ENCODE results near the gene TRPC6.

Gene TRPC6

GRCh38 chr11:101478587-101479369 lies 105.0 kb downstream of the TRPC6 start:
- TF ChIP-seq CTCF (IDR thresholded peaks at IDR 0.05; ENCODE audit: low read depth, low read length) = no peak
- no peak overlapping the region for H3K4me3 ChIP-seq (replicated peaks in 1 of 2; ENCODE audit: low read depth in 2 of 2, low read length in 2 of 2)
- no peak for DNase-seq (ENCODE audit: low read depth in 2 of 2)

- no peak overlapping the region for H3K4me3 ChIP-seq (replicated peaks in 1 of 2; ENCODE audit: low read depth in 2 of 2, low read length in 2 of 2)
- TF ChIP-seq CTCF (IDR thresholded peaks at IDR 0.05; ENCODE audit: low read depth, low read length) = no peak
- DNase-seq (ENCODE audit: low read depth in 2 of 2) = no peak
Observed at GRCh38 chr11:101477926-101478325, 105.9 kb downstream of the TRPC6 start.

- TF ChIP-seq CTCF (IDR thresholded peaks at IDR 0.05; ENCODE audit: low read depth, low read length) = no peak
- H3K4me3 ChIP-seq (replicated peaks in 1 of 2; ENCODE audit: low read depth in 2 of 2, low read length in 2 of 2) = no peak overlapping the region
- DNase-seq (ENCODE audit: low read depth in 2 of 2) = no peak
Observed at GRCh38 chr11:101476191-101476590, 107.6 kb downstream of the TRPC6 start.

GRCh38 chr11:101475699-101476098 lies 108.1 kb downstream of the TRPC6 start:
- no peak overlapping the region for H3K4me3 ChIP-seq (replicated peaks in 1 of 2; ENCODE audit: low read depth in 2 of 2, low read length in 2 of 2)
- no peak for TF ChIP-seq CTCF (IDR thresholded peaks at IDR 0.05; ENCODE audit: low read depth, low read length)
- DNase-seq (ENCODE audit: low read depth in 2 of 2) = no peak

- no peak overlapping the region for H3K4me3 ChIP-seq (replicated peaks in 1 of 2; ENCODE audit: low read depth in 2 of 2, low read length in 2 of 2)
- DNase-seq (ENCODE audit: low read depth in 2 of 2) = no peak
- TF ChIP-seq CTCF (IDR thresholded peaks at IDR 0.05; ENCODE audit: low read depth, low read length) = no peak
Observed at GRCh38 chr11:101474666-101475065, 109.1 kb downstream of the TRPC6 start.

GRCh38 chr11:101470881-101471520 lies 112.8 kb downstream of the TRPC6 start:
- no peak for TF ChIP-seq CTCF (IDR thresholded peaks at IDR 0.05; ENCODE audit: low read depth, low read length)
- DNase-seq (ENCODE audit: low read depth in 2 of 2) = peak; percentile 1 to 12
- no peak overlapping the region for H3K4me3 ChIP-seq (replicated peaks in 1 of 2; ENCODE audit: low read depth in 2 of 2, low read length in 2 of 2)

Measured in cardiac fibroblast (primary cell).